ENCODE results near the gene RAB28.

The RAB28 gene

GRCh38 chr4:13515268-13515667 lies 31.1 kb upstream of the RAB28 start:
- H2AFZ ChIP-seq (ENCODE audit: low read length), result no peak overlapping the region
- H3K79me2 ChIP-seq (ENCODE audit: insufficient read depth, low read length), result no peaks in the 10 kb centered on the region
- no peaks in the 10 kb centered on the region for H3K9me3 ChIP-seq (ENCODE audit: insufficient read depth, low read depth, low read length)
- no peak overlapping the region for H3K4me3 ChIP-seq (ENCODE audit: low read length, poor library complexity, severe bottlenecking)
- H3K4me1 ChIP-seq (ENCODE audit: insufficient read depth, low read length, poor library complexity, severe bottlenecking), result no peaks in the 10 kb centered on the region
- no peaks in the 10 kb centered on the region for H3K36me3 ChIP-seq (ENCODE audit: insufficient read depth, low read length)
- no peak overlapping the region for H3K4me2 ChIP-seq (ENCODE audit: low read depth, low read length, poor library complexity, severe bottlenecking)
- H3K9ac ChIP-seq (ENCODE audit: low read depth, low read length, poor library complexity, severe bottlenecking), result no peak overlapping the region
- no peaks in the 10 kb centered on the region for H3K27me3 ChIP-seq (ENCODE audit: insufficient read depth, low read length, poor library complexity, severe bottlenecking)
- no peaks in the 10 kb centered on the region for H3K9me2 ChIP-seq (replicated peaks; ENCODE audit: low read depth, low read length)
- no peaks in the 10 kb centered on the region for H3F3A ChIP-seq (ENCODE audit: low read depth)
- H4K20me1 ChIP-seq (ENCODE audit: insufficient read depth, low read length, poor library complexity, severe bottlenecking), result no peaks in the 10 kb centered on the region
- TF ChIP-seq CTCF (conservative IDR thresholded peaks at IDR 0.05; ENCODE audit: low read length) (no peak), EZH2phosphoT487 (IDR thresholded peaks at IDR 0.05; ENCODE audit: borderline replicate concordance) (no peak)

- H3K4me1 ChIP-seq (ENCODE audit: insufficient read depth, low read length, poor library complexity, severe bottlenecking), result no peaks in the 10 kb centered on the region
- no peaks in the 10 kb centered on the region for H3K27me3 ChIP-seq (ENCODE audit: insufficient read depth, low read length, poor library complexity, severe bottlenecking)
- TF ChIP-seq CTCF (conservative IDR thresholded peaks at IDR 0.05; ENCODE audit: low read length), result no peak
- TF ChIP-seq EZH2phosphoT487 (IDR thresholded peaks at IDR 0.05; ENCODE audit: borderline replicate concordance), result no peak
- no peaks in the 10 kb centered on the region for H3K9me3 ChIP-seq (ENCODE audit: insufficient read depth, low read depth, low read length)
- H3F3A ChIP-seq (ENCODE audit: low read depth), result no peaks in the 10 kb centered on the region
- no peaks in the 10 kb centered on the region for H3K79me2 ChIP-seq (ENCODE audit: insufficient read depth, low read length)
- H2AFZ ChIP-seq (ENCODE audit: low read length), result no peak overlapping the region
- no peak overlapping the region for H3K4me3 ChIP-seq (ENCODE audit: low read length, poor library complexity, severe bottlenecking)
- H3K4me2 ChIP-seq (ENCODE audit: low read depth, low read length, poor library complexity, severe bottlenecking), result no peak overlapping the region
- no peaks in the 10 kb centered on the region for H3K36me3 ChIP-seq (ENCODE audit: insufficient read depth, low read length)
- H3K9ac ChIP-seq (ENCODE audit: low read depth, low read length, poor library complexity, severe bottlenecking), result no peak overlapping the region
- H4K20me1 ChIP-seq (ENCODE audit: insufficient read depth, low read length, poor library complexity, severe bottlenecking), result no peaks in the 10 kb centered on the region
- no peaks in the 10 kb centered on the region for H3K9me2 ChIP-seq (replicated peaks; ENCODE audit: low read depth, low read length)
These were observed 30.6 kb upstream of the RAB28 start for GRCh38 chr4:13514722-13515121.

- no peaks in the 10 kb centered on the region for H3K9me3 ChIP-seq (ENCODE audit: insufficient read depth, low read depth, low read length)
- no peak overlapping the region for H2AFZ ChIP-seq (ENCODE audit: low read length)
- H3F3A ChIP-seq (ENCODE audit: low read depth), result no peaks in the 10 kb centered on the region
- peaks cover 5% of the 10 kb centered on the region for H3K4me1 ChIP-seq (ENCODE audit: insufficient read depth, low read length, poor library complexity, severe bottlenecking)
- no peaks in the 10 kb centered on the region for H3K79me2 ChIP-seq (ENCODE audit: insufficient read depth, low read length)
- no peaks in the 10 kb centered on the region for H4K20me1 ChIP-seq (ENCODE audit: insufficient read depth, low read length, poor library complexity, severe bottlenecking)
- no peak overlapping the region for H3K9ac ChIP-seq (ENCODE audit: low read depth, low read length, poor library complexity, severe bottlenecking)
- H3K36me3 ChIP-seq (ENCODE audit: insufficient read depth, low read length), result no peaks in the 10 kb centered on the region
- no peaks in the 10 kb centered on the region for H3K9me2 ChIP-seq (replicated peaks; ENCODE audit: low read depth, low read length)
- H3K4me2 ChIP-seq (ENCODE audit: low read depth, low read length, poor library complexity, severe bottlenecking), result no peak overlapping the region
- no peaks in the 10 kb centered on the region for H3K27me3 ChIP-seq (ENCODE audit: insufficient read depth, low read length, poor library complexity, severe bottlenecking)
- TF ChIP-seq CTCF (conservative IDR thresholded peaks at IDR 0.05; ENCODE audit: low read length), result no peak
- TF ChIP-seq EZH2phosphoT487 (IDR thresholded peaks at IDR 0.05; ENCODE audit: borderline replicate concordance), result no peak
- no peak overlapping the region for H3K4me3 ChIP-seq (ENCODE audit: low read length, poor library complexity, severe bottlenecking)
These were observed 27.0 kb upstream of the RAB28 start for GRCh38 chr4:13511101-13511500.

Data from Loucy (cell line).